ENCODE data around the gene ARHGAP42. TPM values are rescaled to one million over a fixed set of nuclear protein-coding genes. Genes with fewer than 3 reads are reported as not detected.

Gene ARHGAP42
- total RNA-seq, 1 donor from 2014 or later: 21.6 TPM

- peaks cover 17% of the 10 kb centered on the region for H3K4me1 Mint-ChIP-seq
These were observed 28.2 kb downstream of the ARHGAP42 start for GRCh38 chr11:100715165-100715761.

GRCh38 chr11:100716838-100717237 lies 29.8 kb downstream of the ARHGAP42 start:
- Mint-ChIP-seq H3K4me3 (no peak overlapping the region), H3K27me3 (ENCODE audit: low read depth) (no peaks in the 10 kb centered on the region), H3K36me3 (ENCODE audit: low read depth) (peaks cover 3% of the 10 kb centered on the region), H3K27ac (ENCODE audit: unreplicated experiment) (no peak overlapping the region), H3K9me3 (peaks cover 3% of the 10 kb centered on the region), H3K4me1 (peaks cover 17% of the 10 kb centered on the region)
- no peak for TF ChIP-seq CTCF (conservative IDR thresholded peaks at IDR 0.05)
- no peak for DNase-seq (ENCODE audit: low read depth, low spot score)

More at GRCh38 chr11:100715165-100715761, 28.2 kb downstream of the ARHGAP42 start:
- Mint-ChIP-seq H3K9me3 (peaks cover 3% of the 10 kb centered on the region), H3K4me3 (no peak overlapping the region), H3K36me3 (ENCODE audit: low read depth) (peaks cover 3% of the 10 kb centered on the region), H3K27ac (ENCODE audit: unreplicated experiment) (no peak overlapping the region), H3K27me3 (ENCODE audit: low read depth) (no peaks in the 10 kb centered on the region)
- no peak for TF ChIP-seq CTCF (conservative IDR thresholded peaks at IDR 0.05)
- DNase-seq (ENCODE audit: low read depth, low spot score): no peak

GRCh38 chr11:100719362-100719761 lies 32.3 kb downstream of the ARHGAP42 start:
- no peak overlapping the region for H3K4me3 Mint-ChIP-seq
- H3K4me1 Mint-ChIP-seq: peaks cover 17% of the 10 kb centered on the region
- no peak for DNase-seq (ENCODE audit: low read depth, low spot score)

GRCh38 chr11:100719809-100720221 lies 32.7 kb downstream of the ARHGAP42 start:
- Mint-ChIP-seq H3K4me1 (peaks cover 17% of the 10 kb centered on the region), H3K27ac (ENCODE audit: unreplicated experiment) (no peak overlapping the region), H3K9me3 (peaks cover 3% of the 10 kb centered on the region), H3K4me3 (no peak overlapping the region), H3K36me3 (ENCODE audit: low read depth) (peaks cover 3% of the 10 kb centered on the region), H3K27me3 (ENCODE audit: low read depth) (no peaks in the 10 kb centered on the region)
- TF ChIP-seq CTCF (conservative IDR thresholded peaks at IDR 0.05): no peak
- DNase-seq (ENCODE audit: low read depth, low spot score): no peak

More at GRCh38 chr11:100719362-100719761, 32.3 kb downstream of the ARHGAP42 start:
- Mint-ChIP-seq H3K27me3 (ENCODE audit: low read depth) (no peaks in the 10 kb centered on the region), H3K27ac (ENCODE audit: unreplicated experiment) (peak overlapping the region; percentile 51), H3K9me3 (peaks cover 3% of the 10 kb centered on the region), H3K36me3 (ENCODE audit: low read depth) (peaks cover 3% of the 10 kb centered on the region)
- TF ChIP-seq CTCF (conservative IDR thresholded peaks at IDR 0.05): no peak

GRCh38 chr11:100726680-100727079 lies 39.6 kb downstream of the ARHGAP42 start:
- Mint-ChIP-seq H3K27ac (ENCODE audit: unreplicated experiment) (no peak overlapping the region), H3K4me1 (peaks cover 30% of the 10 kb centered on the region), H3K9me3 (no peaks in the 10 kb centered on the region), H3K27me3 (ENCODE audit: low read depth) (no peaks in the 10 kb centered on the region), H3K4me3 (no peak overlapping the region), H3K36me3 (ENCODE audit: low read depth) (no peaks in the 10 kb centered on the region)
- no peak for TF ChIP-seq CTCF (conservative IDR thresholded peaks at IDR 0.05)
- no peak for DNase-seq (ENCODE audit: low read depth, low spot score)
